Endothelial cell of umbilical vein (primary cell): ENCODE data around the gene TFB2M. TPM values are rescaled to one million over a fixed set of nuclear protein-coding genes. Genes with fewer than 3 reads are reported as not detected.

Experiments used
- BruUV-seq: library from RNA; stranded (reverse); fragments of 400-500 nt; replicated peaks from 2 replicates; lab custom pipeline; 2021; lab: Mats Ljungman, UMichigan
- CTCF ChIA-PET: fragments of 300-600, 350-600 bp; sonication (Branson Sonifier 250); formaldehyde crosslinking; loops from one replicate; lab custom pipeline; 2021; ENCODE audit warnings: antibody characterized with exemption, inconsistent platforms; lab: Charles Lee
- POLR2A ChIA-PET: fragments of 300-600, 350-600 bp; sonication (Branson Sonifier 250); formaldehyde crosslinking; loops from one replicate; lab custom pipeline; 2021; ENCODE audit warnings: antibody characterized with exemption, inconsistent platforms; lab: Charles Lee
- DNase-seq: peaks from one replicate; pipeline ENCODE4 v3.0.0-alpha.2; 2011; ENCODE audit warnings: low read depth, low spot score
- FAIRE-seq: peaks from 2 replicates; lab custom pipeline; 2011; peaks lifted over from hg19 to GRCh38; lab: Jason Lieb, UNC
- H2AFZ ChIP-seq: 2 replicates; pipeline ENCODE4 v1.6.0; 2012; ENCODE audit warnings: low read depth, low read length, control low read depth, inconsistent platforms
- H3K27ac ChIP-seq: 2 replicates; pipeline ENCODE4 v1.5.1; 2011; ENCODE audit warnings: low read depth, mild to moderate bottlenecking, control low read depth, low read length, moderate library complexity; ENCODE audit not compliant: insufficient read depth
- H3K27me3 ChIP-seq, 2 experiments: 2 replicates each; pipeline versions ENCODE4 v1.6.0 to v1.6.1; 2011; ENCODE audit warnings: low read length in 2 of 2, mixed read lengths in 1 of 2; ENCODE audit not compliant: control insufficient read depth in 2 of 2, insufficient read depth in 2 of 2
- H3K36me3 ChIP-seq, 2 experiments: 2 replicates in 1 of 2; 3 replicates in 1 of 2; pipeline ENCODE4 v1.5.1; 2011; ENCODE audit warnings: low read length in 2 of 2, mild to moderate bottlenecking in 1 of 2, moderate library complexity in 1 of 2; ENCODE audit not compliant: control insufficient read depth in 2 of 2, insufficient read depth in 2 of 2; ENCODE audit errors: extremely low read depth in 1 of 2
- H3K4me1 ChIP-seq: 3 replicates; pipeline ENCODE4 v1.5.1; 2011; ENCODE audit warnings: mild to moderate bottlenecking, low read length; ENCODE audit not compliant: control insufficient read depth, insufficient read depth; ENCODE audit errors: extremely low read depth
- H3K4me2 ChIP-seq: 2 replicates; pipeline ENCODE4 v1.6.1; 2011; ENCODE audit warnings: low read length, control low read depth, mixed read lengths; ENCODE audit not compliant: insufficient read depth
- H3K4me3 ChIP-seq, 3 experiments: fragments of 200-600 bp in 1 of 3; sonication (generic), shearing (Covaris generic) in 1 of 3; replicated peaks in 1 of 3; 2 replicates each; pipeline ENCODE4 v1.5.1; 2011 to 2016; ENCODE audit warnings: control low read depth in 3 of 3, low read length in 3 of 3, mild to moderate bottlenecking in 2 of 3, inconsistent platforms in 1 of 3, low read depth in 1 of 3, moderate library complexity in 1 of 3; ENCODE audit not compliant: insufficient read depth in 1 of 3
- H3K79me2 ChIP-seq: 2 replicates; pipeline ENCODE4 v1.6.0; 2012; ENCODE audit warnings: low read length, inconsistent platforms; ENCODE audit not compliant: control insufficient read depth, insufficient read depth
- H3K9ac ChIP-seq: replicated peaks from 2 replicates; pipeline ENCODE3; 2011; ENCODE audit warnings: low read length, control low read depth; ENCODE audit not compliant: insufficient read depth; ENCODE audit errors: extremely low read depth
- H3K9me1 ChIP-seq: replicated peaks from 3 replicates; pipeline ENCODE4 v1.6.0; 2011; ENCODE audit warnings: mild to moderate bottlenecking, low read length; ENCODE audit not compliant: control insufficient read depth, insufficient read depth; ENCODE audit errors: extremely low read depth
- H3K9me3 ChIP-seq: replicated peaks from 2 replicates; pipeline ENCODE4 v1.5.1; 2012; ENCODE audit warnings: low read length, inconsistent platforms; ENCODE audit not compliant: control insufficient read depth, insufficient read depth
- H4K20me1 ChIP-seq: replicated peaks from 2 replicates; pipeline ENCODE3; 2011; ENCODE audit warnings: mild to moderate bottlenecking, low read length; ENCODE audit not compliant: control insufficient read depth, insufficient read depth; ENCODE audit errors: extremely low read depth
- EZH2 ChIP-seq: IDR thresholded peaks from 2 replicates; pipeline ENCODE4 v1.6.1; 2012; ENCODE audit warnings: borderline replicate concordance, low read depth, mild to moderate bottlenecking, moderate library complexity, low read length, inconsistent platforms; ENCODE audit not compliant: severe bottlenecking
- FOS ChIP-seq: IDR thresholded peaks from 2 replicates; pipeline ENCODE4 v1.6.1; 2011; ENCODE audit warnings: mild to moderate bottlenecking, low read length, moderate library complexity, borderline replicate concordance; ENCODE audit not compliant: insufficient read depth
- GATA2 ChIP-seq: IDR thresholded peaks from 2 replicates; pipeline ENCODE4 v1.7.0; 2011; ENCODE audit warnings: low read depth, mild to moderate bottlenecking, moderate library complexity, mixed read lengths, low read length; ENCODE audit not compliant: insufficient read length, insufficient read depth
- JUN ChIP-seq: IDR thresholded peaks from 2 replicates; pipeline ENCODE4 v1.6.1; 2011; ENCODE audit warnings: borderline replicate concordance, low read depth; ENCODE audit not compliant: insufficient read length, insufficient read depth
- MYC ChIP-seq: IDR thresholded peaks from one replicate; pipeline ENCODE4 v1.6.1; 2011; ENCODE audit warnings: mild to moderate bottlenecking, low read depth, low read length
- POLR2A ChIP-seq: IDR thresholded peaks from 2 replicates; pipeline ENCODE4 v1.6.1; 2012; ENCODE audit warnings: low read depth, mild to moderate bottlenecking, control low read depth, low read length
- POLR2AphosphoS5 ChIP-seq: IDR thresholded peaks from 2 replicates; pipeline ENCODE4 v1.6.1; 2012; ENCODE audit warnings: low read depth, mild to moderate bottlenecking, control low read depth, low read length, moderate library complexity; ENCODE audit not compliant: insufficient read depth
- dilution Hi-C: fragments of 300-500 bp; cut with MboI; formaldehyde crosslinking; loops from one replicate; pipeline ENCODE4 v1.15.0; 2019; ENCODE audit warnings: low sequenced_read_pairs; ENCODE audit not compliant: extremely low pct_ligation_motif_present
- intact Hi-C: fragments of 100-400 bp; cut with micrococcal nuclease; formaldehyde crosslinking; loops from one replicate; pipeline ENCODE4 v1.10.0; 2022
- polyA plus RNA-seq, 4 experiments: library from polyadenylated mRNA; depleted of rRNA in 3 of 4; stranded (reverse) in 3 of 4; unstranded in 1 of 4; fragments of >200 nt; gene quantifications; 2 replicates each; pipeline versions ENCODE4 v1.2.1 to v1.2.3, GENCODE V29; 2011 to 2012; ENCODE audit warnings: missing spikeins in 1 of 4
- total RNA-seq: library from RNA; stranded (reverse); gene quantifications from 2 replicates; pipeline ENCODE4 v1.2.3, GENCODE V29; 2021
- TF ChIP-seq, protein P1 (sequence below), 2 donors: IDR thresholded peaks; 1 replicate in 1 of 2; 2 replicates in 1 of 2; pipeline ENCODE4 v1.5.1; 2011; ENCODE audit warnings: low read length in 2 of 2, mild to moderate bottlenecking in 2 of 2, moderate library complexity in 2 of 2, control low read depth in 1 of 2, inconsistent platforms in 1 of 2, low read depth in 1 of 2; ENCODE audit not compliant: insufficient read depth in 1 of 2; ENCODE audit errors: extremely low read depth in 1 of 2
- TF ChIP-seq, protein P2 (sequence below): IDR thresholded peaks from 2 replicates; pipeline ENCODE4 v1.6.1; 2011; ENCODE audit not compliant: insufficient read depth, insufficient read length

TFB2M gene
- total and polyA plus RNA-seq, 2 donors (not counting 3 experiments of a cell fraction or from before 2014, with no cell fraction given), result 8.4 to 14.8 TPM

DNA sequence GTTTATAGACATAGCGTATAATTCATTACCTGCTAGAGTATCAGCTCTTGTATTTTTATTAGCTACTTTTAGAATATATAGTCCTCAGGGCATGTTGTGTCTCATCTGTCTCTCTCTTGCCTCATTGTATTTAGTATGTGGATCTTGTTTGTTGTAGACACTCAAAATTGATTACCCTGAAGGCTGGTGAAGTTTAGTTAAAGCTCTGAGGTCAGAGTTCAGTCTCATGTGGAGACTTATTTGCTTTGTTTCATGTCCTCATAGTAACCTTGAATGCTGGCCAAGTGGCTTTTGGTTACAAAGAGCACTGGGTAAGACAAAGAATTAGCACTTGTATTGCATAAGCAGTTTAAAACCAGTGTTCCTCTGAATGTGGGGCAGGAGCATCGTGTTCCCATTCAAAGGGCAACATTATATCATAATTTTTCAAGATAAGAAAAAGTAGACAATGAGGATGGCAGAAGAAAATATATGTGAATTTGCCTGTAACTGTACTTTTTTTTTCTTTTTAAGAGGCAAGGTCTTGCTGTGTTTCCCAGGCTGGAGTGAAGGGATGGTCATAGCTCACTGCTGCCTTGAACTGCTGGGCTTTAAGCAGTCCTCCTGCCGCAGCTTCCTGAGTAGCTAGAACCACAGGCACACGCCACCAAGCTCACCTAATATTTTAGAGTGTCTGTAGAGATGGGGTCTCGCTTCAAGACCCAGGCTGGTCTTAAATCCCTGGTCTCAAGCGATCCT is 17.6 kb upstream of the TFB2M start:
- Histone ChIP-seq H3K27ac (no peak overlapping the region), H3K4me2 (no peak overlapping the region)
- peak; percentile 52 for DNase-seq

More for the DNA sequence above, 17.6 kb upstream of the TFB2M start:
- intact Hi-C loops (no loop called here), dilution Hi-C loops (no loop called here)
- Histone ChIP-seq H3K79me2 (peaks cover 42% of the 10 kb centered on the region), H3K27me3 (no peaks in the 10 kb centered on the region), H3K9ac (no peak overlapping the region), H2AFZ (no peak overlapping the region), H3K9me3 (no peaks in the 10 kb centered on the region), H3K4me1 (peaks cover 26% of the 10 kb centered on the region), H4K20me1 (no peaks in the 10 kb centered on the region), H3K4me3 (no peak overlapping the region), H3K9me1 (no peaks in the 10 kb centered on the region), H3K36me3 (peaks cover 2 to 3% of the 10 kb centered on the region in 2 experiments)
- BruUV-seq, result no TSS peak
- TF ChIP-seq GATA2, result no peak
- TF ChIP-seq, protein P1, sequence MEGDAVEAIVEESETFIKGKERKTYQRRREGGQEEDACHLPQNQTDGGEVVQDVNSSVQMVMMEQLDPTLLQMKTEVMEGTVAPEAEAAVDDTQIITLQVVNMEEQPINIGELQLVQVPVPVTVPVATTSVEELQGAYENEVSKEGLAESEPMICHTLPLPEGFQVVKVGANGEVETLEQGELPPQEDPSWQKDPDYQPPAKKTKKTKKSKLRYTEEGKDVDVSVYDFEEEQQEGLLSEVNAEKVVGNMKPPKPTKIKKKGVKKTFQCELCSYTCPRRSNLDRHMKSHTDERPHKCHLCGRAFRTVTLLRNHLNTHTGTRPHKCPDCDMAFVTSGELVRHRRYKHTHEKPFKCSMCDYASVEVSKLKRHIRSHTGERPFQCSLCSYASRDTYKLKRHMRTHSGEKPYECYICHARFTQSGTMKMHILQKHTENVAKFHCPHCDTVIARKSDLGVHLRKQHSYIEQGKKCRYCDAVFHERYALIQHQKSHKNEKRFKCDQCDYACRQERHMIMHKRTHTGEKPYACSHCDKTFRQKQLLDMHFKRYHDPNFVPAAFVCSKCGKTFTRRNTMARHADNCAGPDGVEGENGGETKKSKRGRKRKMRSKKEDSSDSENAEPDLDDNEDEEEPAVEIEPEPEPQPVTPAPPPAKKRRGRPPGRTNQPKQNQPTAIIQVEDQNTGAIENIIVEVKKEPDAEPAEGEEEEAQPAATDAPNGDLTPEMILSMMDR (IDR thresholded peaks at IDR 0.05; ENCODE audit: extremely low read depth in 1 of 2, insufficient read depth in 1 of 2, low read depth in 1 of 2, low read length in 2 of 2), result no peak
- no peak for TF ChIP-seq JUN
- TF ChIP-seq, protein P2, sequence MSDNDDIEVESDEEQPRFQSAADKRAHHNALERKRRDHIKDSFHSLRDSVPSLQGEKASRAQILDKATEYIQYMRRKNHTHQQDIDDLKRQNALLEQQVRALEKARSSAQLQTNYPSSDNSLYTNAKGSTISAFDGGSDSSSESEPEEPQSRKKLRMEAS, result no peak
- TF ChIP-seq EZH2, result no peak
- no peak for TF ChIP-seq MYC
- TF ChIP-seq POLR2AphosphoS5, result no peak
- no peak for TF ChIP-seq FOS
- TF ChIP-seq POLR2A, result no peak
- FAIRE-seq, result no peak
- ChIA-PET CTCF (interaction anchor here (1.0 kb wide), 1 partner anchor 25 kb away, joined by 3 read pairs; no protein-coding TSS in a partner anchor), POLR2A (no interaction called here)
